GM21717 (cell line): ENCODE results near the gene MYD88.
"Not testable (repeated sequence)": the region's sequence is repeated elsewhere in the genome, so short reads cannot be mapped to it uniquely, and the experiment has no call there.

ENCODE experiments used
- ATAC-seq: cut with Tn5 transposase; IDR thresholded peaks from one replicate; pipeline ENCODE4 v1.9.1; 2021; ENCODE audit warnings: mild to moderate bottlenecking, moderate library complexity; ENCODE audit not compliant: unreplicated experiment

The MYD88 gene

GRCh38 chr3:38141173-38141951 lies 2.9 kb downstream of the MYD88 start:
- no peak for ATAC-seq

- no peak for ATAC-seq
Observed at GRCh38 chr3:38141952-38142273, 3.5 kb downstream of the MYD88 start.

- ATAC-seq: no peak
Observed at GRCh38 chr3:38142959-38143358, 4.5 kb downstream of the MYD88 start.

- ATAC-seq: no peak
Observed at GRCh38 chr3:38143511-38143910, 5.0 kb downstream of the MYD88 start.

DNA sequence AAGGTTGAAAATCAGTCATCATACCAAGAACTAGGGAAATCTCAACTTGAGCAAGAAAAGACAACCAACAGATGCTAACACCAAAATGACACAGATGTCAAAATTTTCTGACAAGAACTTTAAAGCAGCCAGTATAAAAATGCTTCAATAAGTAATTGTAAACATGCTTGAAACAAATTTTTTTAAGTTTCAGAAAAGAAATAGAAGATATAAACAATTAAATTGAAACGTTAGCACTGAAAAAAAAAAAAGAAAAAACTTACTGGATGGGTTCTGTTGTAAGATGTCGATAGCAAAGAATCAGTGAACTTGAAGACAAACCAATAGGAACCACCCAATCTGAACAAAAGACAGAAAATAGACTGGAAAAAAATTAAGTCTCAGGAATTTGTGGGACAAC lies 8.0 kb downstream of the MYD88 start:
- ATAC-seq: no peak

DNA sequence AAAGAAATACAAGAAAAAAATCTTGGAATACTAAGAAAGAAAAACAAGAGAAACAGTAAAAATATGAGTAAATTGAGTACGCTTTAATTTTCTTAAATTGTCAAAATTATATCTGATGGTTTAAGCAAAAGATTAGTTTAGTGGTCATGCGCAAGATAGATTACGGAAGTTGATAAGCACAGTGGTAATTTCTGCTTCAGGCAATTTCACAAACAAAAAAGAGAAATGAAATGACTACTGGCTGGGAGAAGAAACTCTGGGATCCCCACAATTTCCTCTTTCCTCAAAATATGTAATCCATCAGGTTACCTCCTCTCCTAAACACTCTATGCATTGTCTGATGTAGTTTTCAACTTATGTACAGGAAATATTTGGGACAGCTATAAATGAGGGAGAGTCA lies 9.0 kb downstream of the MYD88 start:
- ATAC-seq: no peak

- no peak for ATAC-seq
Observed at GRCh38 chr3:38148311-38148882, 9.9 kb downstream of the MYD88 start.

GRCh38 chr3:38149708-38150107 lies 11.2 kb downstream of the MYD88 start:
- no peak for ATAC-seq

DNA sequence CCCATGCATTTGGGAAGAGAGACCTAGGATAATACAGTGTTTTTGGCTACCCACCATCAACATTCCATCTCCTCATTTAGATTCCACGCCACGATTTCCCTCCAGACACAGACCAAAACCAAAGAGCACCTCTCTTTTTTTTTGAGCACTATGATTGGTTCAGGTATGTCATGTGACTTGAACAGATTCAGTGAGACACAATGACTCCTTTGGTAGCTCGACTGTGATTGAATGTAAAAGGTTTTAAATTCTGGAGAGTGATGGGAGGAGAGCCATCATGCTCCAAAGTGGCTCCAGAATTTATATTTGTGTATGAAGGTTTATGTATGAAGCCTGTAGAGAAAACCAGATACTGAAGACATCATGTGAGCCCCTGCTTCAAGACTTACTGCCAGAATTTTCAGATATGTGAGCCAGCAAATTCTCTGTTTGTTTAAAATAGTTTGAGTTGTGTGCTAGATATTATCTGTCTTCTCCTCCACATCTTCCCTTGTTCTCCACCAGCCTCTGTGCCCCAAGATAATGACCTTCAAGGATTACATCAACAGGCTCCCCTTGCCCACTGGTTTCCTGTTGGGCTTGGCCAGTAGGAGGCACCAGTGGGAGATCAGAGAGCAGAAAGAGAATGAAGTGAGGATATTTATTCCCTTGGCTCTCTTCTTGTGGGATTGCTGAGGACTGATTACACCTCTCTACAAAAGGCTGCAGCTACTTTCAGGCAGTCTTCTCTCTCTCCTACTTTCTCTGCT lies 12.5 kb downstream of the MYD88 start:
- ATAC-seq: no peak

GRCh38 chr3:38151667-38152265 lies 13.3 kb downstream of the MYD88 start:
- no peak for ATAC-seq

DNA sequence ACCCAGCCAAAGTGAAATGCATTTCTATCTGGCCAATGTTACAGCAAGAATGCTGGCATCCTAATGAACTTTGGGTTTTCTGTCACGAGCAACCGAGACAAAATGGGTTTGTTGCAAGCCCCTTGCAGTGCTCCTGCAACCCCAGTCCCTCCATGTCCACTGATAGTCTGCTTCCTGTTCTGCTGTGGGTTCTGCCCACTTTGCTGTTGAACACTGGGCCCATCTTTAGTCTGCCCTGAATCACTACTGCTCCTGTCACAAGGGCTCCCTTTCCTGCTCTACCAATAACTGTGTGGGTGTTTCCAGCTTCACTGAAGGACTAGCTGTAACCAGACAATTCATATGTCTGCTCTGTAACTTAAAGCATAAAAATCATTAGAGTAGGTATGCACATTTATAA lies 14.1 kb downstream of the MYD88 start:
- ATAC-seq: no peak

- no peak for ATAC-seq
Observed at GRCh38 chr3:38153221-38153620, 14.8 kb downstream of the MYD88 start.

DNA sequence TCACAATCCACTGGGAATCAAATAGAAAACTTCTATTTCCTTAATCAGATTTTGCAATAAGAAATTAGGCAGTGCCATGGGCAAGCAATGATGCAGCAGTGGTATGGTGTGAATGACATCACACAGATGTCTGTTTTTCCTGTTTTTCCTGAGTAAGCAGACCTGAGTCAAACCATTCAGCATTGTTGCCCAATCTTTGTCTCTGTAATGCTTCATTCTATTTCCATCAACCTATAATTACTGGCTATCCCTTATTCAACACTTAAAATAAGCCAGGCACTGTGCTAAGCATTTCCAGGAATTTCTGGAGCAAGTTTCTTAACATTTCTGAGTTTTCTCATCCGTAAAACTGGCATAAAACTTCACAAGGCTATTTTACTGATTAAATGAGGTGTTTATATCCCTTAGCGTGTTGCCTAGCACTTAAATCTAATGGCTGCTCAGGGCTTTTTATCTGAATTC lies 15.6 kb downstream of the MYD88 start:
- ATAC-seq: no peak

GRCh38 chr3:38154625-38155255 lies 16.3 kb downstream of the MYD88 start:
- no peak for ATAC-seq

- no peak for ATAC-seq
Observed at GRCh38 chr3:38155825-38156224, 17.4 kb downstream of the MYD88 start.

GRCh38 chr3:38157117-38157516 lies 18.7 kb downstream of the MYD88 start:
- no peak for ATAC-seq

DNA sequence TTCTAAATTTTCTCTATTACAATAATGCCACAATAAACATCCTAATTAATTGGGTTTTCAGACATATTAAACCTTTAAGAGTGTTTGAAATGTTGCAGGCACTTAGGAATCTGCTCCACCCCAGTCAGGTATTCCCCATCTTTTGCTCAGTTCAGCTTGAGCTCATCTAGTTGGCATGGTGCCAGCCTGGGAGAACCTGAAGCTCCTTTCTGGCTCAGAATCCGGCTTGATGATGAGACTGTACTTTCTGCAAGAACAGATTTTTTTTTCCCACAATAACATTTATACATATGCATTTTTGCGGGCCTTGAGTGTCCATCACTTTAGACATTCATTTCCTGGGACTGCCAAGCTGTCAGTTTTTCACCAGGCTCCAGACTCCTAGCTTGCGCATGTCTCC lies 19.1 kb downstream of the MYD88 start:
- ATAC-seq: no peak

GRCh38 chr3:38158472-38158871 lies 20.0 kb downstream of the MYD88 start:
- ATAC-seq: no peak

- ATAC-seq: not testable (repeated sequence)
Observed at GRCh38 chr3:38160704-38161103, 22.2 kb downstream of the MYD88 start.

DNA sequence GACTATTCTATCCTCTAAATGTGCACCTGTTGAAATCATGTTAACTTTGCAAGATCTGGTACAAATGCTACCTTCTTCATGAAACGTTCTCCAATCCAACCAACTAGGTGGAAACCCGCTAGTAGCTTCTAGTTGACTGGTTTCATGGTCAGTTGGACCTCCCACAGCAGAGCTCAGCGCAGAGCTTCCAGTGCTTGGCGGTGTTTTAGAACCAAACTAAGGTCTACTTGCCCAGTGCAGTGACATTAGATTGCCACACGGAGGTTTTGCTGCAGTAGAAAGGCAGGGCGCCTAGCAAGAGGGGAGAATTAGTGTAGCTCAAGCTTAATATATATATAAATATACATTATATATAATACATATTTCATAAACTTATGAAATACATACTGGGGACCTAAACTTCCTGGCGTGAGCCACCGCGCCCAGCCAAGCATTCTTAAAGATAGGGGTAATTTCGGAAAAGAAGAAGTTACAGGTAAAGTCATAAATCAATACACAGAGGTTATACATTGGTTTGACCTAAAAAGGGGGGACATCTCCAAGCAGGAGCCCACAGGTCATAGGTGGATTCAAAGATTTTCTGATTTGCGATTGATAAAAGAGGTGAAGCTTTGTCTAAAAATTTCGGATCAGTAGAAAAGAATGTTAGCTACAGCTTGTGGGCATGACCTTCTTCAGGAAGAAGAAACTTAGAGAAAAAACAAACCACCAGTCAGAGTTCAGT lies 24.8 kb downstream of the MYD88 start:
- no peak for ATAC-seq
